Activated T-helper 1 cell treated with anti-CD3 and anti-CD28 coated beads, Interleukin-2, amount 50 U/mL, for 16 hours (primary cell): ENCODE data around the gene SLC39A11.
"Not testable (repeated sequence)": the region's sequence is repeated elsewhere in the genome, so short reads cannot be mapped to it uniquely, and the experiment has no call there.

Experiments
- DNase-seq, 2 donors: peaks; one replicate each; pipeline ENCODE4 v3.0.0-alpha.2; 2020; ENCODE audit warnings: low read depth in 1 of 2, low spot score in 1 of 2

The SLC39A11 gene

DNA sequence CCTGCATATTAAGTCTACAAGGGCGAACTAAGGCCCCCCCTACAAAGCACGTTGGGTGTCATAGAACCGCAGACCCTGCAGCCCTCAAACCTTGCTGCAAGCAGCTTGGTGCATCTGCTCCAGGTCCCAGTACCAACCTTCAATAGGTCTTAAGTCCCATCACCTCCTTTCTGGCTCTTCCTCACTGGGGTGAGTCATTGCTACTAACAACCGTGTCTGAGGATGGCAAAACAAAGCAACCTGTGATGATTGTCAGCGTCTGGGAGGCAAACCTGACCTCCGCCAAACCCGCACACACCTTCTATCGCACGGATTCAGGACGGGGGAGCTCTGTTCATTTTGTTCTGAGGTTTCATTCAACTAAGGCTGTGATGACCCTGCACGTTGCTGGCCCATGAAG lies 138.9 kb downstream of the SLC39A11 start:
- DNase-seq: no peak

DNA sequence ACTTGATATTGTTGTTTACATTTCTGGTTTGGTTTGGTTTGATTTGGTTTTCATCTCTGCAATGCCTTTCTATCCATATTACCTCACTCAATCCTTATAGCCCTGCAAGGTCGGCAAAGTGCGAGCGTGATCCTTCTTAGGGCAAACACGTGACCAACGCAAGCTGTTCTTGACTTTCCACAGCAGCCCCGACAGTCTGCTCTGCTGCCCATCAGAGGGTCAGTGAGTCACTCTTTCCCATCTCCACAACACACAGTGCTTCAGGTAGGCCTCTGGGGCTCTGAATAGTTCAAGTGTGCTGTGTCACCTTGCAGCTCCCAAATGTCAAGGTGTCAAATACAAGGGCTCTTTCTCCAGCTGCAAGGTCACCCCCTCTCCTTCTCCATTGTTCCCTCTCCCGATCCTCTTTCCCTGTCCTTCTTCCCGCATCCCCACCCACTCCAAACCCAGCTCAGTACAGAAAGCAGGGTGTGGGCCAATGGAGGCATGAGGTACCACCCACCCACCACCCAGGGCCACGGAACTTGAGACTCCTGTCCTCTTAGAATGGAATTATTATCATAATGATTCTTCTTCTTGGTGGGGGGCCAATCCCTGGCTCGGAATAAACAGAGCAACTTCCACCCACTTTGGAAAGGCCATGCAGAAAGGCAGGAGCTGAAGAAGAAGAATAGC lies 139.7 kb downstream of the SLC39A11 start:
- no peak for DNase-seq

DNA sequence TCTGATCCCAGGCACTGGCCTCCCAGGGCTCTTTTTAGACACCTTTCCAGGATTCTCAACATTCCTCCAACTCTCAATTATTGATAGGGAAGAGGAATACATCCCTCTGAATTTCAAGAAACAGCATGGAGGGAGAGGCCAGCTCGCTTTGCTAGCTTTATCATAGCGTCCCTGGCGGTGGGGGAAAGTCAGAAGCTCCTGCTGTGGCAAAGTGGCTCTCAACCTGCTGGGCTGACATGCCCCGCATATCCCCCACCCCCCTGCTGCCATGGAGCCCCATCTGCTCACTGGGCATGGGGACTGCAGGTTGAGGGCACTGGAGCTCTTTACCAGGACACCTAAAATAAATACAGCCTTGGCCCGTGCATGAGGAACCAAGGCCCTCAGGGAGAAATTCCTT lies 140.3 kb downstream of the SLC39A11 start:
- DNase-seq: no peak

DNA sequence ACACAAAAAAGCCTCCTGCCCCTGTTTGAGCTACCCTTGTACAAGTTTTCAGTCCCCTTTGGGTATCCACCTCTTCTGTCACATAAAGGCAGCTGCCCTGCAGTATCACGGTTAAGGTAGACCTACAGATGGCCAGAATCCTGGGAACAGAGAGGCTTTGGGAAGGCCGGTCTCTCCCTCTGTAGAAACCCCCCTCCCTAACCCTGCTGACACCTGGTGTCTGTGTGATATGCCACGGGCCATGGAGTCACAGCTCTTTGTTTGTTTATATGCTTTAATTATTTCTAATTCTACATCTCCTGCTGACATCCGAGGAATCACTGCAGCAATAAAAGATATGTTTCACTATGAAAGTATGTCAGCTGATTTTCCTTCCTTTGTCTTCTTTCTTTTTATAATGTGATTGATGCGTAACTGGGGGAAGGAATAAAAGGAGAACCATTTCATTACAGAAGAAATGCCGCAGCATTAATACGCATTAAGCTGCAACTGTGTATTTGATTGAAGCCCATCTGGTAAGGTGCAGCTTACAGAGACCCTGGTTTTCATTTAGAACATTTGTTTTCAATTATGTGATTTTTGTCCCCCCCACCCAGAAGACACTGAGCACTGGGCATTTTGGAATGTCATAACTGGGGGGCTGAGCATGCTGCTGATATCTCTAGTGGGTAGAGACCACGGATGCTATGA lies 142.1 kb downstream of the SLC39A11 start:
- DNase-seq: no peak

DNA sequence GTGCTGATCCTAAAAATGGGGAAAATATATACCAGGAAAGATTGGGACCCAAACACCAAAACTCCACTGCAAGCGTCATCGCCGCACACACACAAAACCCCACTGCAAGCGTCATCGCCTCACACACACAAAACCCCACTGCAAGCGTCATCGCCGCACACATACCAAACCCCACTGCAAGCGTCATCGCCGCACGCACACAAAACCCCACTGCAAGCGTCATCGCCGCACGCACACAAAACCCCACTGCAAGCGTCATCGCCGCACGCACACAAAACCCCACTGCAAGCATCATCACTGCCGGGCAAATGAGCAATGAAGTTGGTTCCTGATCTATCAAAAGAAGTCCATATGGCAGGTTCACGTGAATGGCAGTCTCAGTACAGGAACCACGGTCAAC lies 144.4 kb downstream of the SLC39A11 start:
- no peak for DNase-seq

DNA sequence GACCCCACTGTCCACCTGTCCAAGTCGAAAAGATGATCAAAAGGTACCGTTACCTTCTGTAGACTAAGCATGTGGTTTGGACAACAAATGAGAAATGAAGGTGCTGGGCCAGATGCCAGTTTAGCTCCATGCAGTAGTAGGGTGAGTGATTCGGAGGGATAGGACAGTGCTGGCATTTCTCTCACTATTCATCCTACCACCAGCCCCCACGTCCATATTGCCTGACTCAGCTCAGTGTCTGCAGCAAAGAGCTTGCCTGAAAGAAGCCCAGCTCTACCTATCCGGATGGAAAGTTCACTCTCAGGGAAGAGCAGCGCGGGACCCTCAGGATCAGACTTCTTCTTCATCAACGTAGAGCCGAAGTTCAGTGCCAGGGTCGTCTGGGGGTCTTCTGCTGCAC lies 145.0 kb downstream of the SLC39A11 start:
- DNase-seq: no peak

DNA sequence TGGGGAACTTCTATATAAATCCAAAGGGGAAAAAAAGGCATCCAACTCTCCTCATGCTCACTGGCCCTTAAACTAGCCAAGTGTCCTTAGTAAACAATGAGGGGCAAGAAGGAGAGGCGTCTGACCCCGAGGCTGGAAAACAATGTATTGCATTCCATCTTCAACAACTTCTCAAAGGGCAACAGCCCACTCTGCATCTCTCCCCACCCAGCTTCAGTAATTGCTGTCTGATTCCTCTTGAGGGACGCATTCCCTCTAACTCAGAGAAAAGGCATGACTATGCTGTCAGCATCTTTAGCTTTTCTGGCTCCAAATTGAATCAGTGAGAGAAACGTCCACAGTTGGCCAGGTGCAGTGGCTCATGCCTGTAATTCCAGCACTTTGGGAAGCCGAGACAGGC lies 145.8 kb downstream of the SLC39A11 start:
- DNase-seq: no peak

DNA sequence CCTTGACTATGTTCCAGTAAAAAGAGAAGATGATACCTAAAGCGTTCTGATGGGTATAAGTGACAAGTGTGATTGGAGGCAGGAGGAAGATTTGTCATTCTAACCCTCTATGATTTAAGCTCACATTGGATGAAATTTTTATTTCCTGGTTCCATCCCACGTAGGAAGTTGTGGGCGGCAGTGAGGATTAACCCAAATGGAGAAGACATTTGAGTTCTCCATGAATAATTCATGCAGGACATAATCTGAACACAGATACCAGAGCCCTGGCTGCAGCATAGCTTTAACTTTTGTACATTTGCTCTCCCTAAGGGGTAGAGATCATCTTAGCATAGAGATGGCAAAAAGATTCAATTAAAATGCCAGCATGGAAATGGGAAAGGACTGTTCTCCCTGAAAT lies 146.3 kb downstream of the SLC39A11 start:
- no peak for DNase-seq

DNA sequence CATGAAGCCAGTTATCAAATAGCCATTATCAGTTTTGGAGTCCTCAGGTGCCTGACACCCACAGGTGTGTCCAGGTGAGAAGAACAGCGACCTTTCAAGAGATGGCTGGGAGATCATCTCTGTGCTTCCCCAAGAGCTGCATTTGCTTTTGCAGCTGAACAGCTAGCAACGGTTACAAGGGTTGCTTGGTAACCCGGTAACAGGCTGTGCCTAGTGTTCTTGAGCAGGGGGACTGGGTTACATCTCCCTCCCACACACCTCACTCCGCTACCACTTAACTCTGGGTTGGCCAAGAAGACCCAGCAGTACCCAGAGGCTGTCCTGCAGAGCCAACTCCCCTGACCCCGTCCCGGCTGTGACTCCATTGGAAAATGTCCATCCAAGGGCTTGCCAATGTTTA lies 147.0 kb downstream of the SLC39A11 start:
- DNase-seq: no peak

DNA sequence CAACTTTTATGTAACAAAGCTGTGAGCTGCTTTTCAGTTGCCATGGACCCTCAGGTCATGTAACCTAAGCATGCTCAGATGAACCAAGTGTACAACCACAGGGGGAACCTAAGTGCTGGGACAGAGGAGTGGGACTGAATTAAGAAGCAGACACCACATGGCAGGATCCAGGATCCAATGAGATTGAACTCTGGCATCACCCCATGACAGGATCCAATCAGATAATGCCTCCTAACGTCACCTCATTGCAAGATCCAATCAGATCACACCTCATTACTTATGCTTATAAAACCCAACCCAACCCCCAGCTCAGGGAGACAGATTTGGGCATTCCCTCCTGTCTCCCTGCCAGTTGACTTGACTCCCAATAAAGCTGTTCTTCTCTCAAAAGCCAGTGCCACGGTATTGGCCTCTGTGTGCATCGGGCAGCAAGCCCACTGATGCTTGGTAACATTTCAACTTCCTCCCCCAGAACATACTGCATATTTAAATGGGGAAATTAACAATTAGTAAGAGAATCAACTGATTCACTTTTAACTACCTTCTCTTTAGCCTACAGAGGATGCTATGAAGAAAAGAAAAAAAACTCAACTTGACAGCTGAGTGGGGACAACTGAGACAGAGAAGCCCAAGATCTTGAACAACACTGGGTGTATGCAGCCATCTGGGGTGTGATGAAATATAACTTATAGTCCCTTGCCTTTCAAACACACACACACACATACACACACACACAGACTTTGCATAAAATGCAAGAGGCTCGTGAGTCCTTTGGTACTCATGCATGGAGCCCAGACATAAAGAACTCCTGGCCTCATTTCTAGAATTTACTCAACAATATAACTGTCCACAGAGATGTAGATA lies 148.4 kb downstream of the SLC39A11 start:
- no peak for DNase-seq

DNA sequence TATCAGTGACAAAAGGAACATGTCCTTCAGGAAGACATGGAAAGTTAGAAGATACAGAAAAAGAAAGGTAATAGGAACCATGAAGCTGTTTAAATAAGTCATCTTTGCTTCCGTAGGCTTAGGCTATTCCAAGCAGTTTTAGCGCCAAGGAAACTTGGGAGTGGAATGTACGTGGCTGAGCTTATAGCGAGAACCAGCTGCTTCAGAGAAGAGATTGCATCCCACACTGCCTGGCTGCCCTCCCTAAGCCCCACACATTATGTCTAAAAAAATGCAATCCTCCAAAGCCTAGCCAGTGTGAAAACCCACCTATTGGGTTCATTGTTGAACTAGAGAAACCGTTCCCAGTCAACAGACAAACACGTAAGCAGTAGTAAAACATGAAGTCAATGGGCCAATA lies 149.9 kb downstream of the SLC39A11 start:
- DNase-seq: no peak

DNA sequence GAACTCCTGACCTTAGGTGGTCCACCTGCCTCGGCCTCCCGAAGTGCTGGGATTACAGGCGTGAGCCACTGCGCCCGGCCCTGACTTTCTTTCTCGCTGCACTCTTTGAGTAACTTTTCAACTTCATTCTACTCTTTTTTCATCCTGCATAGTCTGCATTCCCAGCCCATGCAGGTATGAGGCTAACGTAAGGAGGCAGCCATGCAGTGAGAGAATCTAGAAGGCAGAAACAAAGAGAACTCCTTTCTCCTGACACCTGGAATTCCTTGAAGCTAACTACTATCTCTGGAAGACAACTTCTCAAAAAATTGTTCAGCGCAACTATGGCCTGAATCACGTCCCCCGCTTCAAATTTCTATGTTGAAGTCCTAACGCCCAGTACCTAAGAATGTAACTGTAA lies 152.0 kb downstream of the SLC39A11 start:
- DNase-seq: no peak

DNA sequence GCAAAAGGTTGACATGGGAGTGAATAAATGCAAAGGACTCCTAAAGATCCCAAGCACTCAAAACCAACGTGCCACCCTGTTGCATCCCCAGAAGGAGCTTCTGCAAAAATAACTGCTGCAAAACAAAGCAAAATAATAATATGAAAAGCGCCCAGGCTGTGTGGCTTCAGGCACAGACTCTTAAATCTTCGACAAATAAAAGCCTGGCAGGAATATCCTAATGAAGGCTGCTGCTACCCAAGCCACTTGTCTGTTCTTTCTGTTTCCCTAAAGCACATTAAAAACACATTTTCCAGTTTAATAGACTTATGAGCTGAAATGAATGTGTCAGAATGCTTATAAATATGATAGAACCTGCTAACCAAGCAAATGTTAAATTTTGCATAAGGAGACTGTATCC lies 154.0 kb downstream of the SLC39A11 start:
- DNase-seq: no peak

DNA sequence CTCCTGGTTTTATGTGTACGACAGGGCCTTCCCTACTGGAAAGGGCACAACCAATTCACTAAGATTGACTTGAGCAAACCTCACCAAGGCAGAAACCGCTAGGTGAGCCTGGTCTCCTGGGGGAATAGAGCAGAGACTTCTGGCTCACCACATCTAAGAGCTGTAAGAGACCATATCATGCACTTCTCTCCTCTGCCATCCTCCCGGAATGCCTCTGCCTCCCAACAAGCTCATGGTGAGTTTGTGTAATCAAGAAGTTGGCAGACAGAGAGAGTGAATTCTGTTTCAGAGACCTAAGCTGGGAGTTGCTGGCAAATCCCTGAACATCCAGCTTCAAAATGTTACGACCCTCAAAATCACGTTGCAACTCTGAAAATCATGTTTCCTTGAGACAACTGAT lies 154.8 kb downstream of the SLC39A11 start:
- DNase-seq: no peak

DNA sequence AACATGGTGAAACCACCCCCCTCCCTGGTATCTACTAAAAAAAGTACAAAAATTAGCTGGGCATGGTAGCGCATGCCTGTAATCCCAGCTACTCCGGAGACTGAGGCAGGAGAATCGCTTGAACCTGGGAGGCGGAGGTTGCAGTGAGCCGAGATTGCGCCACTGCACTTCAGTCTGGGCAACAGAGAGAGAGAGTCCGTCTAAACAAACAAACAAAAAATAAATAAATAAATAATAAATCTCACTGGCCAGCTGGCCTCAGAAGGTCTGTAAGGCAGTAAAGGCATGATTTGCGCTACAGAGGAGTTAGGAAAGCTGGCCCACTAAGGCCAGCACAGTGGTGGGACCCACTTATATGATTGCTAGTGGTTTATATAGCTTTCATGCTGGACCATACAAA lies 155.2 kb downstream of the SLC39A11 start:
- not testable (repeated sequence) for DNase-seq

DNA sequence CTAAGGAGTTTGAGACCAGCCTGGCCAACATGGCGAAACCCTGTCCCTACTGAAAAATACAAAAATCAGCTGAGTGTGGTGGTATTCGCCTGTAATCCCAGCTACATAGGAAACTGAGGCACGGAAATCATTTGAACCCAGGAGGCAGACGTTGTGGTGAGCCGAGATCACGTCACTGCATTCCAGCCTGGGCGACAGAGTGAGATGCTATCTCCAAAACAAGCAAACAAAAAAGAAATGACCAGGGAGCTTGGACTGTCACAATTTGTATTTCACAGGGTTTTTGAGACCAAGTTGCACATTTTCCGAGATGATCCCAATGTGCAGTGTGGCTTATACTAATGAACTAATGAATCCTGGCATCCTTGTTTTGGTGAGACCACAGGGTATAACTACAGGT lies 156.5 kb downstream of the SLC39A11 start:
- DNase-seq: no peak

DNA sequence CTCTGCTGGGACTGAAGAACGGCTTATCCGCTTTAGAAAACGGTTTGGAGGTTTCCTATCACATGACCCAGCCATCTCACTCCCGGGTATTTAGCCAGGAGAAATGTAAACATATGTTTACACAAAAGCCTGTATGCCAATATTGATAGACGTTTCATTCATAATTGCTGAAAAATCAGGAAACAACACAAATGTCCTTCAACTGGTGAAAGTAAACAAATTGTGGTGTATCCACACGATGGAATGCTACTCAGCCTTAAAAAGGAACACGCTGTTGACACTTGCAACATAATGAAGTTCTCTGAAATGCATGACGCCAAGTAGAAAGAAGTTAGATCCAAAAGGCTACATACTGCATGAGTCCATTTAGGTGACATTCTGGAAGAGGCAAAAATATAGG lies 157.6 kb downstream of the SLC39A11 start:
- no peak for DNase-seq

DNA sequence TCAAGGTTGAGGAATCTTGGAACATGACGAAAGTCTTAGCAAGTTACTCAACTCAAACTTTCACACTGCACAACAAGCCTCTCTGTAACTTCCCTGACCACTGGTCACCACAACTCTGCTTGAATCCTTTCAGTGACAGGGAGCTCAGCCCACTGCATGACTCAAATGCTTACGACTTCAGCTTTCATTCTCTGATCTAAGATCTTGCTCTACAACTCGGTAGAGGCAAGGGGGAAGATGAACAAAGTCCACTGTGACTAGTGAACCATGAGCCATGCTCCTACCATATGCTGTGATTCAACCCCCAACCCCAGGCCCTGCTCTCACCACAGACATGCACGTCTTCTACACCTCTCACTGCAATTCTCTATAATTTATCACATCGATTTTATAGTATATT lies 160.9 kb downstream of the SLC39A11 start:
- no peak for DNase-seq

DNA sequence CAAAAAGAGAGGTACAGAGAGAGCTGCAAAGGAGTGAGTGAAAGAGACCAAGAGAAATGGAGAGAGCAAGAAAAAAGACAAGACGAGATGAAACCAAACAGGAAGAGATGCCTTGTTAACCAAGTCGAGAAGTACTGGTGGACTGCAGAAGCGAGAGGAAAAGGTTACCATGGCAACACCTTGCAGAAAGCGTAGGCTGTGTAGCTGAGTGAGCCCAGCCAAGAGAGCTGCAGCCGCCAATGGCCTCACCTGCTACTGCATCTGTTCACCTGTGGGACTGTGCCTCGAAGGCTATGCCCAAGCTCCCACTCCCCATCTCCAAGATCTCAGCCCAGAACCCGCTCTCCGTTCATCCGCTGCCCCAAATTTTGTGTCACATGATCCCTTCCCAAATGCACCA lies 161.3 kb downstream of the SLC39A11 start:
- no peak for DNase-seq

DNA sequence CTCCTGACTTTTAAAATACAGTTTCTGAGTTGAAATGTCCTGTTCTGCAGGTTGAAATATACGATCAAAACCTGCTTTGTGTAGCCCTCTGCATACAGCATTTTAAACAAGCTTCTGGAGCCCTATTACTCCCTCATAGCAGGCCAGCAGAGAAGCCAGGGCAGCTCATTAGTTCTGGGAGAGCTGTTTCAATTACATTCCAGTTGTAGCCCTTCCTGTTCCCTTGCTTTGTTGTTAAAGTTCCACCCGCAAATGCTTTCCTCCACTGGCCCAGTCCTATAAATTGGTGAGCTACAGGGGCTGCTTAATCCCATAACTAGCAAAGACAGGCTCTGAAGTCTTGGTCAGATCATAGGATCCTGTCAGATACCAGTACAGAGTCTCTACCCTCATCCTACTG lies 162.5 kb downstream of the SLC39A11 start:
- no peak for DNase-seq

DNA sequence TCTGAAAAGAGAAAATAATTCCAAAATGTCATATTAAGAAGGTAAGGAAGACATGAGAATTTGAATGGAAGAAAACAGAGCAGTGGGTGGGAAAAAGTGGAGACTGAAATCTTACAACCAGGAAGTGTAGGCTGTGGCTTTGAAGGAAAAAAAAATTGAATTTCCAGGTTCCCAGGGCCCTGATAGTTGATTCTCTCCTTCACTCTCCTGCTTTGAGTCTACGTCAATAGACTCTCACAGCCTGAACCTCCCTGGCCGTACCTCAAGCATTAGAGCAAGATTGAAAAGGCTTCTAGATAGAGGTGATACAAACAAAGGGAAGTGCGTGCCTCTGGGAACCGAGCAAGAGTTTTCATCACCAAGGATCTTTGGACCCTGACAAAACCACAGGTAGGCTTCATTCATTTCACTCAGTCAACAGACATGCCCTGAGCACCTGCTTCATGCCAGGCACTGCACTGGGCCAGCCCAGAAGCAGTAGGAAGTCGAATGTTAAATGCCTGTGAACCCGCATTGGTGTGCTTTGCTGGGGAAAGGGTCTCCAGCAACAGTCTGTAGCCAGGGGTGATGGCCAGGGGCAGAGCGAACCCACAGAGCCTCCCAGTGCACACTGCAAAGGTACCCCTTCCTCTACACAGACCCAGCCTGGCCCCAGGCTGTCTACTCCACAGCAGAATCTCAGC lies 163.9 kb downstream of the SLC39A11 start:
- DNase-seq: no peak

DNA sequence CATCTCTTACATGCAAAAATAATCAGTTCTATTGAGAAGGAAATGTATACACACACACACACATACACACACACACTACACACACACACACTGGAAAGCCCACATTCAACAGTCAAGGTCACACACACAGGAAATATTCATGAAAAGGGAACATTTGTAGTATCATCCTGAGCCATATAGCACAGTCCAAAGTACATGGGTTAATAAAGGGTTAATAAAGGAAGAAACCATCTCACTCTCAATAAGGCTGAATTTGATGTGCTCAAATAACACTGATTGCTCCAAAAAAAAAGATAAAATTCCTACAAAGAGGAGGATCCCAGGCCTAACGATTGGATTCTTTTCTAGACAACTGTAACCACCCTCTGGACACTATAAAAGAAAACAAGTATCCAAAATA lies 164.7 kb downstream of the SLC39A11 start:
- DNase-seq: no peak
